IMR-90 (cell line): ENCODE results near the gene CD19. TPM values are rescaled to one million over a fixed set of nuclear protein-coding genes. Genes with fewer than 3 reads are reported as not detected.

Source experiments
- ATAC-seq: fragments of 200-7000 bp; cut with Tn5 transposase; 2 replicates; pipeline ENCODE4 v1.9.1; 2020; ENCODE audit warnings: low read depth, mild to moderate bottlenecking, moderate library complexity
- BruUV-seq: library from RNA; stranded (reverse); fragments of 400-500 nt; replicated peaks from 2 replicates; lab custom pipeline; 2021; lab: Mats Ljungman, UMichigan
- CTCF ChIA-PET: fragments of 300-600 bp; formaldehyde crosslinking; extraction: SDS; loops from one replicate; lab custom pipeline; 2021; ENCODE audit warnings: antibody characterized with exemption; lab: Yijun Ruan, JAX
- POLR2A ChIA-PET: fragments of 300-600 bp; sonication (Branson Sonifier 250); formaldehyde crosslinking; loops from one replicate; lab custom pipeline; 2022; ENCODE audit warnings: antibody characterized with exemption; ENCODE audit not compliant: unreplicated experiment; lab: Charles Lee
- DNase-seq: peaks from one replicate; pipeline ENCODE4 v3.0.0; 2013
- H2AFZ ChIP-seq: replicated peaks from 2 replicates; pipeline ENCODE3; 2013; ENCODE audit warnings: low read length, mild to moderate bottlenecking; ENCODE audit not compliant: poor library complexity
- H2AK5ac ChIP-seq: 2 replicates; pipeline ENCODE4 v1.6.1; 2013; ENCODE audit warnings: low read depth, low read length, inconsistent platforms
- H2AK9ac ChIP-seq: replicated peaks from 2 replicates; pipeline ENCODE3; 2013; ENCODE audit warnings: mild to moderate bottlenecking, low read depth, low read length, moderate library complexity; ENCODE audit not compliant: poor library complexity
- H2BK120ac ChIP-seq: 2 replicates; pipeline ENCODE4 v1.6.1; 2013; ENCODE audit warnings: low read depth, low read length, inconsistent platforms
- H2BK15ac ChIP-seq: 3 replicates; pipeline ENCODE4 v1.6.1; 2013; ENCODE audit warnings: low read depth, low read length, inconsistent platforms
- H2BK20ac ChIP-seq: 2 replicates; pipeline ENCODE4 v1.6.1; 2013; ENCODE audit warnings: low read depth, mild to moderate bottlenecking, inconsistent platforms, low read length, moderate library complexity
- H2BK5ac ChIP-seq: 2 replicates; pipeline ENCODE4 v1.6.1; 2013; ENCODE audit warnings: mild to moderate bottlenecking, low read depth, low read length, inconsistent platforms; ENCODE audit not compliant: poor library complexity, severe bottlenecking
- H3K14ac ChIP-seq: replicated peaks from 2 replicates; pipeline ENCODE4 v1.6.1; 2013; ENCODE audit warnings: low read depth, low read length, inconsistent platforms
- H3K18ac ChIP-seq: 2 replicates; pipeline ENCODE4 v1.6.1; 2013; ENCODE audit warnings: low read depth, low read length, control low read depth
- H3K23ac ChIP-seq: 2 replicates; pipeline ENCODE4 v1.6.1; 2013; ENCODE audit warnings: low read depth, low read length, inconsistent platforms
- H3K27ac ChIP-seq: 2 replicates; pipeline ENCODE4 v1.5.1; 2013; ENCODE audit warnings: mild to moderate bottlenecking, control low read depth, low read length; ENCODE audit not compliant: insufficient read depth
- H3K27me3 ChIP-seq: 2 replicates; pipeline ENCODE4 v1.6.1; 2013; ENCODE audit warnings: low read length; ENCODE audit not compliant: control insufficient read depth, insufficient read depth
- H3K36me3 ChIP-seq: 2 replicates; pipeline ENCODE4 v1.6.1; 2013; ENCODE audit warnings: low read length, mixed read lengths; ENCODE audit not compliant: control insufficient read depth, insufficient read depth
- H3K4ac ChIP-seq: 2 replicates; pipeline ENCODE4 v1.6.1; 2013; ENCODE audit warnings: low read depth, low read length, inconsistent platforms
- H3K4me1 ChIP-seq: 2 replicates; pipeline ENCODE4 v1.6.1; 2013; ENCODE audit warnings: low read length, mixed read lengths; ENCODE audit not compliant: control insufficient read depth, insufficient read depth
- H3K4me2 ChIP-seq: 2 replicates; pipeline ENCODE4 v1.6.1; 2013; ENCODE audit warnings: low read depth, mild to moderate bottlenecking, control low read depth, low read length, moderate library complexity
- H3K4me3 ChIP-seq: 2 replicates; pipeline ENCODE4 v1.5.1; 2013; ENCODE audit warnings: low read depth, mild to moderate bottlenecking, control low read depth, low read length, moderate library complexity; ENCODE audit not compliant: insufficient read depth
- H3K56ac ChIP-seq: 2 replicates; pipeline ENCODE4 v1.6.1; 2013; ENCODE audit warnings: low read length, inconsistent platforms; ENCODE audit not compliant: insufficient read depth; ENCODE audit errors: extremely low read depth
- H3K79me1 ChIP-seq, 2 experiments: 2 replicates each; pipeline ENCODE4 v1.6.1; 2013; ENCODE audit warnings: low read length in 2 of 2, inconsistent platforms in 1 of 2, low read depth in 1 of 2
- H3K9ac ChIP-seq: 2 replicates; pipeline ENCODE4 v1.6.1; 2013; ENCODE audit warnings: low read depth, low read length, control low read depth
- H3K9me1 ChIP-seq: 2 replicates; pipeline ENCODE4 v1.6.1; 2013; ENCODE audit warnings: low read length, inconsistent platforms; ENCODE audit not compliant: insufficient read depth
- H3K9me3 ChIP-seq: 2 replicates; pipeline ENCODE4 v1.6.1; 2013; ENCODE audit warnings: low read length; ENCODE audit not compliant: control insufficient read depth, insufficient read depth
- H4K20me1 ChIP-seq: 2 replicates; pipeline ENCODE4 v1.6.1; 2013; ENCODE audit warnings: low read length, inconsistent platforms; ENCODE audit not compliant: insufficient read depth
- H4K5ac ChIP-seq: 2 replicates; pipeline ENCODE4 v1.6.1; 2013; ENCODE audit warnings: mild to moderate bottlenecking, low read depth, low read length, control low read depth
- H4K8ac ChIP-seq, 2 experiments: 2 replicates each; pipeline ENCODE4 v1.6.1; 2013; ENCODE audit warnings: low read depth in 2 of 2, low read length in 2 of 2, control low read depth in 1 of 2, inconsistent platforms in 1 of 2
- H4K91ac ChIP-seq: 2 replicates; pipeline ENCODE4 v1.6.1; 2013; ENCODE audit warnings: low read depth, low read length, inconsistent platforms; ENCODE audit not compliant: insufficient read depth
- BHLHE40 ChIP-seq: fragments of 150-350 bp; IDR thresholded peaks from 2 replicates; pipeline ENCODE4 v1.6.1; 2016; ENCODE audit warnings: mild to moderate bottlenecking, low read depth, low read length
- CEBPB ChIP-seq: IDR thresholded peaks from 2 replicates; pipeline ENCODE4 v1.6.1; 2012; ENCODE audit warnings: low read depth, low read length, improper control_type of control experiment
- CHD1 ChIP-seq: IDR thresholded peaks from 2 replicates; pipeline ENCODE4 v1.6.1; 2012; ENCODE audit warnings: low read depth, low read length, improper control_type of control experiment
- ELK1 ChIP-seq: fragments of 150-350 bp; IDR thresholded peaks from 2 replicates; pipeline ENCODE4 v1.6.1; 2016; ENCODE audit warnings: low read depth, mild to moderate bottlenecking, low read length, moderate library complexity, borderline replicate concordance
- FOS ChIP-seq: fragments of 150-350 bp; IDR thresholded peaks from 2 replicates; pipeline ENCODE4 v1.6.1; 2016; ENCODE audit warnings: low read depth, low read length
- MAFK ChIP-seq: IDR thresholded peaks from 2 replicates; pipeline ENCODE4 v1.6.1; 2012; ENCODE audit warnings: low read depth, low read length, improper control_type of control experiment
- MAZ ChIP-seq: IDR thresholded peaks from 2 replicates; pipeline ENCODE4 v1.6.1; 2012; ENCODE audit warnings: low read depth, mild to moderate bottlenecking, low read length, improper control_type of control experiment, moderate library complexity, borderline replicate concordance
- MXI1 ChIP-seq: IDR thresholded peaks from 2 replicates; pipeline ENCODE4 v1.6.1; 2012; ENCODE audit warnings: low read depth, mild to moderate bottlenecking, low read length, moderate library complexity, borderline replicate concordance
- NFE2L2 ChIP-seq: fragments of 150-350 bp; IDR thresholded peaks from 2 replicates; pipeline ENCODE4 v1.6.1; 2016; ENCODE audit warnings: low read depth, mild to moderate bottlenecking, low read length
- POLR2A ChIP-seq: IDR thresholded peaks from 2 replicates; pipeline ENCODE4 v1.6.1; 2012; ENCODE audit warnings: mild to moderate bottlenecking, low read depth, low read length
- RAD21 ChIP-seq: IDR thresholded peaks from 2 replicates; pipeline ENCODE4 v1.6.1; 2012; ENCODE audit warnings: low read length, improper control_type of control experiment
- RCOR1 ChIP-seq: IDR thresholded peaks from 2 replicates; pipeline ENCODE4 v1.6.1; 2012; ENCODE audit warnings: mild to moderate bottlenecking, low read length, improper control_type of control experiment; ENCODE audit not compliant: insufficient replicate concordance
- RFX5 ChIP-seq: IDR thresholded peaks from 2 replicates; pipeline ENCODE4 v1.8.0; 2012; ENCODE audit warnings: low read depth, mild to moderate bottlenecking, low read length, moderate library complexity
- SMC3 ChIP-seq: fragments of 150-350 bp; IDR thresholded peaks from 2 replicates; pipeline ENCODE4 v1.6.1; 2016; ENCODE audit warnings: low read depth, mild to moderate bottlenecking, antibody characterized with exemption, low read length, moderate library complexity
- USF2 ChIP-seq: fragments of 150-350 bp; IDR thresholded peaks from 2 replicates; pipeline ENCODE4 v1.6.1; 2017; ENCODE audit warnings: mild to moderate bottlenecking, antibody characterized with exemption, low read length, low read depth
- WGBS, 2 experiments: methylation state at CpG; one replicate each; pipeline versions ENCODE4 v1.1.5 to v1.1.7; 2013; ENCODE audit warnings: missing lambda C conversion rate in 2 of 2; ENCODE audit not compliant: insufficient read length in 1 of 2; ENCODE audit errors: extremely low coverage in 2 of 2; 5-methylcytosine and 5-hydroxymethylcytosine counted together
- dilution Hi-C: fragments of 300-500 bp; cut with HindIII; formaldehyde crosslinking; loops from one replicate; pipeline ENCODE4 v1.14.3; 2018; ENCODE audit warnings: low sequenced_read_pairs; ENCODE audit not compliant: unreplicated experiment
- in situ Hi-C: fragments of 300-500 bp; cut with MboI; formaldehyde crosslinking; loops from 3 replicates; pipeline ENCODE4 v1.14.3; 2019; ENCODE audit warnings: low sequenced_read_pairs, inconsistent platforms, mixed read lengths
- intact Hi-C: fragments of 100-400 bp; cut with micrococcal nuclease; formaldehyde crosslinking; loops from 2 replicates; pipeline ENCODE4 v1.10.0; 2022
- polyA plus RNA-seq, 3 experiments: library from polyadenylated mRNA; depleted of rRNA; stranded (reverse); fragments of >200 nt; gene quantifications; 2 replicates each; pipeline ENCODE4 v1.2.3, GENCODE V29; 2012; ENCODE audit warnings: low replicate concordance in 1 of 3
- total RNA-seq: library from RNA; depleted of rRNA; stranded (reverse); fragments of >200 nt; gene quantifications from 2 replicates; pipeline ENCODE4 v1.2.3, GENCODE V29; 2012

Gene CD19
- total and polyA plus RNA-seq, 2 of the 4 experiments (the other 2 are of a cell fraction): not detected

- WGBS, 2 experiments: 0% methylated on average over 33 of the region's 60 CpGs; no CpG with 5 or more reads in 1 of the 2 experiments
- H3K4me3 ChIP-seq: peak within 1 kb of the TSS; percentile 75
- no peaks in the 10 kb centered on the region for H3K4me1 ChIP-seq
- in situ Hi-C loops: loop anchor here (25.0 kb wide), 1 partner anchor 288 kb away; no protein-coding TSS in a partner anchor
- peak within 1 kb of the TSS; percentile 79 for H3K4ac ChIP-seq
- dilution Hi-C loops: no loop called here
- no peaks in the 10 kb centered on the region for H3K9me3 ChIP-seq
- H4K5ac ChIP-seq: peak within 1 kb of the TSS; percentile 66
- H3K4me2 ChIP-seq: peak within 1 kb of the TSS; percentile 94
- H2BK5ac ChIP-seq: peak within 1 kb of the TSS; percentile 18
- H3K18ac ChIP-seq: peak within 1 kb of the TSS; percentile 30; the same call in 1 of the 2 replicates
- no peak within 1 kb of the TSS for H2BK20ac ChIP-seq
- DNase-seq (peak; percentile 97), ATAC-seq (peak; percentile 88)
- intact Hi-C loops: loop anchor here (5.0 to 10.0 kb wide), 3 partner anchors 98 to 750 kb away; no protein-coding TSS in a partner anchor
- H3K14ac ChIP-seq: peak within 1 kb of the TSS; percentile 77
- 0 out of 2 replicates have a peak, but pooled peaks cover 3% of the 10 kb centered on the region for H4K20me1 ChIP-seq
- 0 out of 3 replicates have a peak within 1 kb of the TSS, but pooled peaks have one; percentile 8 for H2BK15ac ChIP-seq
- H3K9ac ChIP-seq: peak within 1 kb of the TSS; percentile 85
- TSS peak; percentile 71 for BruUV-seq
- peak within 1 kb of the TSS; percentile 76 for H3K27ac ChIP-seq
- H3K23ac ChIP-seq: peak within 1 kb of the TSS; percentile 66; the same call in 1 of the 2 replicates
- H3K9me1 ChIP-seq: peaks cover 7% of the 10 kb centered on the region
- peaks cover 17 to 41% of the 10 kb centered on the region in 2 experiments for H3K79me1 ChIP-seq
- POLR2A ChIA-PET: no interaction called here
- H3K27me3 ChIP-seq: no peaks in the 10 kb centered on the region
- H2BK120ac ChIP-seq: peak within 1 kb of the TSS; percentile 11
- peak within 1 kb of the TSS; percentile 87 for H2AK5ac ChIP-seq
- H2AFZ ChIP-seq: peak within 1 kb of the TSS; percentile 100
- H3K56ac ChIP-seq: peak within 1 kb of the TSS; percentile 77
- H4K8ac ChIP-seq: peak within 1 kb of the TSS; percentile 88 to 97
- peak within 1 kb of the TSS; percentile 72 for H4K91ac ChIP-seq
- H2AK9ac ChIP-seq: peak within 1 kb of the TSS; percentile 84
- CTCF ChIA-PET: interaction anchor here (0.6 kb wide), 1 partner anchor 160 kb away, joined by 3 read pairs; no protein-coding TSS in a partner anchor
- peaks cover 12% of the 10 kb centered on the region for H3K36me3 ChIP-seq
- TF ChIP-seq RAD21 (no peak; the same call in 1 of the 2 replicates), USF2 (peak; percentile 100), MAZ (peak; percentile 69; the same call in 1 of the 2 replicates), SMC3 (no peak), ELK1 (no peak), RFX5 (no peak), RCOR1 (no peak), NFE2L2 (no peak), CHD1 (no peak; the same call in 1 of the 2 replicates), POLR2A (peak; percentile 82; the same call in 1 of the 2 replicates), MAFK (no peak), CEBPB (0 out of 2 replicates have a peak, but pooled peaks have one; percentile 12), FOS (peak; percentile 89), BHLHE40 (peak; percentile 91), MXI1 (peak; percentile 84)
Measured at GRCh38 chr16:28974437-28975157, 42.8 kb downstream of the CD19 start, which contains the start of gene SPNS1. SPNS1 (plus strand) TSS chr16:28974778; CDS start chr16:28975152, 374 bp downstream.
